ENCODE data around the gene ITK.

GRCh38 chr5:157283434-157283833 lies 102.8 kb downstream of the ITK start:
- TF ChIP-seq CTCF (optimal IDR thresholded peaks at IDR 0.05 in 1 of 3, IDR thresholded peaks at IDR 0.05 in 1 of 3, conservative IDR thresholded peaks at IDR 0.05 in 1 of 3; ENCODE audit: extremely low read depth in 1 of 3, insufficient read depth in 2 of 3, low read length in 3 of 3) (no peak), EZH2 (IDR thresholded peaks at IDR 0.05; ENCODE audit: low read length) (no peak)
